ENCODE results near the gene COMMD7. TPM values are rescaled to one million over a fixed set of nuclear protein-coding genes. Genes with fewer than 3 reads are reported as not detected.
"Not testable (repeated sequence)": the region's sequence is repeated elsewhere in the genome, so short reads cannot be mapped to it uniquely, and the experiment has no call there.

The COMMD7 gene
- total RNA-seq, 2 donors from 2014 or later, result 33.9 to 47.5 TPM

DNA sequence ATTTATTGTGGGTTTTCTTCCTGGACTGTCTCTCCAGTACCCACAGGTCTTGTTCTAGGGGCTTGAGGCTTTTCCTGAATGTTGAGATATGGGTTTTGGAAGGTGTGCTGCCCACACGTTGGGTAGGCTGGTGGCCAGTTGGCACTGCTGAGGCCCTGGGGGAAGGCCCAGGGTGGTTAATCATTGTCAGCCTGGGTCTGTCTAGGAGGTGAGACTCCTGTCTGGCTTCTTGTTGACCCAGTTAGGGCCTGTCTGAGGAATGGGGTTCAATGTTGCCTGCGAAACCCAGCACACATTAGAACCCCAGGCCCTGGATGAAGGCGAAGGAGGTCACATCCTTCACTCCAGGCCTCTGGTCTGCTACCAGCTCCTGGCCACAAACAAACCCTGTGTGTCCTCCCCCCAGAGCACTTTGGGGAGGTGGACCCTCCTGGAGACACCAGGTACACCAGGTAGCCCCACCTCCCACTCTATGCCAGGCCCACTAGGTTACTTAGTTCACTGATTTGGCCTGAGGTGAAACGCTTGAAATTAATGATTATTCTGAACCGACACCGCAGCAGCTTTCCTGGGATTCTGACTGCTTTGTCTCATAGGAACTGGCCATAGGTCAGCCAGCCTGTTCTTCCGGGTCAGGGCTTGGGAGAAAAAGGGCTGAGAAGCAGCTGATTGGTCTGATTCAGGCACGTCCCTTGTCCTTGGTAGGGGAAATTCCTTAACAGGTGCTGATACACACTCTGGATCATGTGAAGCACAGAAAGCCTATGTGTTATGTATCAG lies 34.1 kb upstream of the COMMD7 start:
- no peak overlapping the region for H3K4me3 Mint-ChIP-seq
- H3K9me3 ChIP-seq (ENCODE audit: control insufficient read depth, low read length, poor library complexity, severe bottlenecking), result no peaks in the 10 kb centered on the region
- peaks cover 10% of the 10 kb centered on the region for H3K4me1 Mint-ChIP-seq
- H3K27ac Mint-ChIP-seq, result peak overlapping the region; percentile 53
- H3K36me3 Mint-ChIP-seq (ENCODE audit: low read depth), result no peaks in the 10 kb centered on the region
- DNase-seq (no peak), ATAC-seq (no peak)
- H3K27me3 Mint-ChIP-seq, result no peaks in the 10 kb centered on the region

GRCh38 chr20:32775336-32775991 lies 32.2 kb upstream of the COMMD7 start:
- no peak for ATAC-seq
- no peak for DNase-seq
- no peak overlapping the region for H3K4me3 Mint-ChIP-seq
- H3K36me3 Mint-ChIP-seq (ENCODE audit: low read depth), result no peaks in the 10 kb centered on the region
- H3K9me3 ChIP-seq (ENCODE audit: control insufficient read depth, low read length, poor library complexity, severe bottlenecking), result no peaks in the 10 kb centered on the region
- peaks cover 13% of the 10 kb centered on the region for H3K4me1 Mint-ChIP-seq
- H3K27me3 Mint-ChIP-seq, result no peaks in the 10 kb centered on the region
- peak overlapping the region; percentile 53 for H3K27ac Mint-ChIP-seq

GRCh38 chr20:32773855-32774254 lies 30.6 kb upstream of the COMMD7 start:
- Mint-ChIP-seq H3K4me1 (peaks cover 13% of the 10 kb centered on the region), H3K36me3 (ENCODE audit: low read depth) (no peaks in the 10 kb centered on the region), H3K27ac (no peak overlapping the region), H3K27me3 (no peaks in the 10 kb centered on the region), H3K4me3 (no peak overlapping the region)
- DNase-seq (no peak), ATAC-seq (no peak)
- no peaks in the 10 kb centered on the region for H3K9me3 ChIP-seq (ENCODE audit: control insufficient read depth, low read length, poor library complexity, severe bottlenecking)

GRCh38 chr20:32773223-32773622 lies 30.0 kb upstream of the COMMD7 start:
- Mint-ChIP-seq H3K4me1 (peaks cover 8% of the 10 kb centered on the region), H3K36me3 (ENCODE audit: low read depth) (no peaks in the 10 kb centered on the region), H3K27ac (no peak overlapping the region), H3K27me3 (no peaks in the 10 kb centered on the region), H3K4me3 (no peak overlapping the region)
- no peaks in the 10 kb centered on the region for H3K9me3 ChIP-seq (ENCODE audit: control insufficient read depth, low read length, poor library complexity, severe bottlenecking)
- ATAC-seq (no peak), DNase-seq (no peak)

GRCh38 chr20:32772046-32772445 lies 28.8 kb upstream of the COMMD7 start:
- DNase-seq, result no peak
- no peak for ATAC-seq
- Mint-ChIP-seq H3K4me3 (no peak overlapping the region), H3K36me3 (ENCODE audit: low read depth) (no peaks in the 10 kb centered on the region), H3K4me1 (peaks cover 8% of the 10 kb centered on the region), H3K27ac (no peak overlapping the region), H3K27me3 (no peaks in the 10 kb centered on the region)
- no peaks in the 10 kb centered on the region for H3K9me3 ChIP-seq (ENCODE audit: control insufficient read depth, low read length, poor library complexity, severe bottlenecking)

DNA sequence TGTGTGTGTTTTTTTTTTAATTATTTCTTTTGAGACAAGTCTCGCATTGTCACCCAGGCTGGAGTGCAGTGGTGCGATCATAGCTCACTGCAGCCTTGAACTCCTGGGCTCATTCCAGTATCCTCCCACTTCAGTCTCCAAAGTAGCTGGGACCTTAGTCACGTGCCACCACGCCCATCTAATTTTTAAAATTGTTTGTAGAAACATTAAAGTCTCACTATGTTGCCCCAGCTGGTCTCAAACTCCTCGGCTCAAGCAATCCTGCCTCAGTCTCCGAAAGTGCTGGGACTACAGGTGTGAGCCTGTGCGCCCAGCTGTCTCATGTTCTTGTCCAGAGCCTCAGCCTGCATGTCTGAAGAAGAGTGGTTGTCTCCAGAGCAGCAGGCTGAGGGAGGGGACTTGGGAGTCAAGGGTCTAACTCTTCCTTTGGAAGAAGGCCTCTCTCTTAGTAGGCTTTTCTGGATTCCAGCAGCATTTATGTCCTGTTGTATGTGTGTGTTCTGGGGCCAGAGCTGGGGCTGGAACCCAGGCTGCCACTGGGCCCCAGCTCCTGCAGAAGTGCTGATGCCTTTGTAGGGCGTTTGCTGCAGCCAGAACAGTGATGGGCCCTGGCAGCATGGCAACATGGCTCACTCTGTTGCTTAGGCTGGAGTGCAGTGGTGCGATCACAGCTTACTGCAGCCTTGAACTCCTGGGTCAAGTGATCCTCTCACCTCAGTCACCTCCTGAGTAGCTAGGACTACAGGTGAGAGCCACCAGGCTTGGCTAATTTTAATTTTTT lies 24.3 kb upstream of the COMMD7 start:
- Mint-ChIP-seq H3K27me3 (no peaks in the 10 kb centered on the region), H3K4me1 (peaks cover 8% of the 10 kb centered on the region), H3K27ac (no peak overlapping the region), H3K36me3 (ENCODE audit: low read depth) (no peaks in the 10 kb centered on the region), H3K4me3 (no peak overlapping the region)
- no peak for ATAC-seq
- DNase-seq, result no peak
- H3K9me3 ChIP-seq (ENCODE audit: control insufficient read depth, low read length, poor library complexity, severe bottlenecking), result no peaks in the 10 kb centered on the region

GRCh38 chr20:32765230-32765875 lies 22.1 kb upstream of the COMMD7 start:
- H3K4me3 Mint-ChIP-seq, ATAC-seq: not testable (repeated sequence)

DNA sequence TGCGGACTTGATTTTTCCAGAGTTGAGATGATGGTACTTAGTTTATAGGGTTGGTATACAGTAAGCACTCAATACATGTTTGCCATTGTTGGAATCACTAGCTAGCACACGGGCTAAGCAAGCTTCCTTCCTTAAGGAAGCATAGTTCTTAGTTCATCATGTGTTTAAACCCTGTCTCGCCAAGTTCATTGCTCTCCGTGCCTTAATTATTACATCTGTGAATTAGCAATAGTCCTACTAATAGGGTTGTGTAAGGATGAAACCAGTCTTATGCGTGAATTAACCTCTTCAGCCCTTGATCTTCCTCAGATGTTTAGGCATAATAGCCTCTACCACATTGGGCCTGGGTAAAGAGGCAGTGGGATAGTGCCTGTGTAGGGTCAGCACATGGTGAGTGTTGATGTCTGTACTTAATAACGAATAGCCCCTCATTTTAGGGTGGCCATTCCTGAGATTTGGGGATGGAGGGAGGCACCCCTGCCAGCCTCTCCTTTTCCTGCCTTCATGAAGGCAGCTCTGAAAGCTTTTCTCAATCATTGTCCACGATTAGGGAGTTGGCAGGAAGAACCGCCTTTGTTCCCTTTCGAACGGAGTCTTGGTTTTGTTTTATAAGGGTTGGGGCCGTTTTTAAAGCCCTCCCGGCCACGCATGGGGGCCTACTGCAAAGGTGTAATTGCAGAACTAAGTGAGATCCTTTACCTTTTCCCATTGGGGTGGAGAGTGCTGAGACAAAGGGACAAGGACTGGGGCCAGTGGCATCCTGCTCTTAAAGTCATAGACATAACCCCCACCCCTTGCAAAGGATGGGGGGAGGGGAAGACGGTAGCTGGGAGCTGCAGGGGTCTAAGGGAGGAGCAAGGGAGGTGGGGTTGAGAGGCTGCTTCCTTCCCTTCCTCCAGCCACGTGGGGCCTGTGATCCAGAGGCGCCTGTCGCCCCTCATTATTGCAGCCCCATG lies 21.0 kb upstream of the COMMD7 start:
- no peaks in the 10 kb centered on the region for H3K9me3 ChIP-seq (ENCODE audit: control insufficient read depth, low read length, poor library complexity, severe bottlenecking)
- H3K4me3 Mint-ChIP-seq, result peak overlapping the region; percentile 92
- no peaks in the 10 kb centered on the region for H3K36me3 Mint-ChIP-seq (ENCODE audit: low read depth)
- no peak for ATAC-seq
- no peak overlapping the region for H3K27ac Mint-ChIP-seq
- no peaks in the 10 kb centered on the region for H3K27me3 Mint-ChIP-seq
- peaks cover 10% of the 10 kb centered on the region for H3K4me1 Mint-ChIP-seq
- DNase-seq, result no peak

More at GRCh38 chr20:32765230-32765875, 22.1 kb upstream of the COMMD7 start:
- H3K9me3 ChIP-seq (ENCODE audit: control insufficient read depth, low read length, poor library complexity, severe bottlenecking); H3K27me3 Mint-ChIP-seq; H3K4me1 Mint-ChIP-seq; DNase-seq; H3K36me3 Mint-ChIP-seq (ENCODE audit: low read depth); H3K27ac Mint-ChIP-seq: not testable (repeated sequence)

GRCh38 chr20:32763202-32764004 lies 20.1 kb upstream of the COMMD7 start:
- Mint-ChIP-seq H3K36me3 (ENCODE audit: low read depth) (no peaks in the 10 kb centered on the region), H3K27me3 (no peaks in the 10 kb centered on the region), H3K4me3 (peak overlapping the region; percentile 92), H3K4me1 (peaks cover 10% of the 10 kb centered on the region), H3K27ac (no peak overlapping the region)
- peak; percentile 32 for ATAC-seq
- DNase-seq, result no peak
- no peaks in the 10 kb centered on the region for H3K9me3 ChIP-seq (ENCODE audit: control insufficient read depth, low read length, poor library complexity, severe bottlenecking)

DNA sequence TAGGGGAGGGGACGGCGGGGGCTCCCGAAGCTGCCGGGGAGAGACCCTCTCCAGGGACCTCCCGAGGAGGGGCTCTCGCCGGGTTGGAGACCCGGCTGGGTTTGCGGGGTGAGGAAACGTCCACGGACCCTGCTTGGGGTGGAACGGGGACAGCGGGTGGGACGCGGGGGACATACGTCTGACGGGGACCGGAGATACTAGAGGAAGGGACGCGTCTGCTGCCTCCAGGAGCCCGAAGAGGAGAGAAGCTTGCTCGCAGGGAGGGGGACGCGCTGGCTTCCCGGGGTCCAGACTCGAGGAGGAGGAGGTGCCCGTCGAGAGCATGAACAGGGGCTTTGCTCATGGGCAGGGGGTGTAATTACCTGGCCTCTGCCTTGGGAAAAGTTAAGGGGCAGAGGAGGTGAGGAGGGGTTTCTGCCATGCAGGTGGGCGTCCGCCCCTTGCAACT lies 19.5 kb upstream of the COMMD7 start:
- ATAC-seq, result peak; percentile 41

DNA sequence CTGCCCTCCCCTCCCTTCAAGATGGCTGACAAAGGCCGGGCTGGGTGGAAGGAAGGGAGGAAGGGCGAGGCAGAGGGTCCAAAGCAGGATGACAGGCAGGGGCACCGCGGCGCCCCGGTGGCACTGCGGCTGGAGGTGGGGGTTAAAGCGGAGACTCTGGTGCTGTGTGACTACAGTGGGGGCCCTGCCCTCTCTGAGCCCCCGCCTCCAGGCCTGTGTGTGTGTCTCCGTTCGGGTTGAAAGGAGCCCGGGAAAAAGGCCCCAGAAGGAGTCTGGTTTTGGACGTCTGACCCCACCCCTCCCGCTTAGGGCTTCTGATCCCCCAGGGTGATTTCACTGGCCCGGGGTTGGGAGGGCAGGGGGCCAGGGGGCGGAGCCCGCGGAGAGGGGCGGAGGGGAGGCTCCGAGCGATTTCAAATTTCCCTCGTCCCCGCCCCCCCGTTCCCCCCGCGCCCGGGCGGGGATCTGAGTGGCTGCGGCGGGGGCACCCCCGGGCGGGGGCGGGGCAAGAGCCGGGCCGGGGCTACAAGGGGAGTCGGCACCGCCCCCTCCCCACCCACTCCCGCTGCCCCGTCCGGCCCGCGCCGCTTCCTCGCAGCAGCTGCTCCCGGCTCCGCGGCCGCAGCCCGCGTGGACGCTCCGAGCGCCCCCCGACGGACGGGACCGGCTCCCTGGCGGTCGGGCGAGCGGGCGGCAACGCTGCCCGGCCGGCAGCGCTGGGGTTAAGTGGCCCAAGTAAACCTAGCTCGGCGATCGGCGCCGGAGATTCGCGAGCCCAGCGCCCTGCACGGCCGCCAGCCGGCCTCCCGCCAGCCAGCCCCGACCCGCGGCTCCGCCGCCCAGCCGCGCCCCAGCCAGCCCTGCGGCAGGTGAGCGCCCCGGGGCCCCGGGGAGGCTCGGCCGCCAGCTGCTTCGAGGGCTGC lies 18.8 kb upstream of the COMMD7 start, which contains the start of gene DNMT3B:
TSS of gene DNMT3B (plus strand) at position 555 of the 923 bp plus-strand sequence. CDS start 17,939 bp downstream, outside the sequence.
- H3K27me3 Mint-ChIP-seq, result no peaks in the 10 kb centered on the region
- H3K27ac Mint-ChIP-seq, result no peak within 1 kb of the TSS
- H3K4me1 Mint-ChIP-seq, result peaks cover 10% of the 10 kb centered on the region
- peak; percentile 89 for ATAC-seq
- peak; percentile 58 to 69 (median 68) for DNase-seq
- no peaks in the 10 kb centered on the region for H3K36me3 Mint-ChIP-seq (ENCODE audit: low read depth)
- no peaks in the 10 kb centered on the region for H3K9me3 ChIP-seq (ENCODE audit: control insufficient read depth, low read length, poor library complexity, severe bottlenecking)
- peak within 1 kb of the TSS; percentile 92 for H3K4me3 Mint-ChIP-seq

More for the DNA sequence above, 19.5 kb upstream of the COMMD7 start:
- no peak overlapping the region for H3K27ac Mint-ChIP-seq
- H3K4me1 Mint-ChIP-seq, result peaks cover 10% of the 10 kb centered on the region
- no peaks in the 10 kb centered on the region for H3K9me3 ChIP-seq (ENCODE audit: control insufficient read depth, low read length, poor library complexity, severe bottlenecking)
- no peaks in the 10 kb centered on the region for H3K36me3 Mint-ChIP-seq (ENCODE audit: low read depth)
- H3K27me3 Mint-ChIP-seq, result no peaks in the 10 kb centered on the region
- no peak for DNase-seq
- H3K4me3 Mint-ChIP-seq, result peak overlapping the region; percentile 92

Data from T-helper 17 cell (primary cell).